ENCODE measurements around the gene ZDHHC11. TPM values are rescaled to one million over a fixed set of nuclear protein-coding genes. Genes with fewer than 3 reads are reported as not detected.
"Not testable (repeated sequence)": the region's sequence is repeated elsewhere in the genome, so short reads cannot be mapped to it uniquely, and the experiment has no call there.

The ZDHHC11 gene
- total and polyA plus RNA-seq, 12 donors: 0.57 to 8.6 (median 2.9) TPM; not detected in 2

DNA sequence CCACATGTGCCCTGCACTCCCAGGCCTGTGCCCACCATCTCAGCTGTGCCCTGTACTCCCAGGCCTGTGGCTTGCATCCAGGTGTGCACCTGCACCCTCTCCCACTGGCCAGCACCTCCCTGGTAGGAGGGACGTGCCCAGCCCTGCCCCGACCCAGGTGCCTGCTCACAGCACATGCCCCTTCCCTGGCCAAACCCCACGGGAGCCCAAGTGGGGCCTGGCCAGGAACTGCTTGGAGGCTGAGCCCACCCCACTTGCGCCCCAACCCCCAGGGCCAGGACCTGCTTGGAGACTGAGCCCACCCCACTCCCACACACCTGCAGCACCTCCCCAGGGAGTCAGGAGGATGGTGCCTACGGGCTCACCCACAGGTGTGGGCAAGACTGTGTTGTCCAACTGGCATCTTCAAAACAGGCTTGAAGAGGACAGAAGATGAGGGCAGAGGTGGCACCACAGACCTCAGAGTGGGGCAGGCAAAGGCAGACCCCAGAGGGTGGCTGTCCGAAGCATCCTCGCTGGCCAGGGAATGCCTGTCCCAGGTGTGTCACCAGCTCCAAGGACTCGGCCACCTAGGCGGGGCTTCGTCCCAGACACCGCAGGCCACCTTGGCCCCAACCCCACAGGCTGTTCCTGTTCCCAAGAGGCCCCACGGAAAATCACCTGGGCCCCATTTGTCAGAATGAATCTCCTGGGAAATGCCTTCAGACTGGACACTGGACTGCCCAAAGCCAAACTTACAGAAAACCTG, 77.1 kb downstream of the ZDHHC11 start:
- no peak for TF ChIP-seq POLR2A (IDR thresholded peaks at IDR 0.05)
- TF ChIP-seq CTCF (IDR thresholded peaks at IDR 0.05): no peak
- no peak overlapping the region for H3K4me3 ChIP-seq
- H3K27me3 ChIP-seq: peaks cover 4% of the 10 kb centered on the region
- H3K27ac ChIP-seq: no peak overlapping the region
- no peaks in the 10 kb centered on the region for H3K4me1 ChIP-seq (replicated peaks in 1 of 2)
- 82 to 92% (median 88%) methylated on average over 3 to 12 of the region's 12 CpGs for WGBS, 4 donors
- peak in 1 of 7 donors; percentile 15 for DNase-seq
- intact Hi-C loops (cut with DNase I): loop anchor here in 1 of 2 donors (10.0 kb wide), 1 partner anchor 89 kb away; no protein-coding TSS in a partner anchor
- H3K9me3 ChIP-seq (replicated peaks in 1 of 3): no peaks in the 10 kb centered on the region
- no peaks in the 10 kb centered on the region for H3K36me3 ChIP-seq (replicated peaks in 1 of 2)

GRCh38 chr5:772931-773330, 77.9 kb downstream of the ZDHHC11 start:
- not testable (repeated sequence) for H3K27ac ChIP-seq; H3K4me3 ChIP-seq; H3K4me1 ChIP-seq (replicated peaks in 1 of 2); H3K27me3 ChIP-seq; H3K36me3 ChIP-seq (replicated peaks in 1 of 2); H3K9me3 ChIP-seq (replicated peaks in 1 of 3)
- intact Hi-C loops (cut with DNase I): loop anchor here in 1 of 2 donors (10.0 kb wide), 1 partner anchor 88 kb away; no protein-coding TSS in a partner anchor
- 85 to 91% (median 88%) methylated on average over 13 of the region's 13 CpGs for WGBS, 4 donors
- DNase-seq: peak in 1 of 7 donors; percentile 35

DNA sequence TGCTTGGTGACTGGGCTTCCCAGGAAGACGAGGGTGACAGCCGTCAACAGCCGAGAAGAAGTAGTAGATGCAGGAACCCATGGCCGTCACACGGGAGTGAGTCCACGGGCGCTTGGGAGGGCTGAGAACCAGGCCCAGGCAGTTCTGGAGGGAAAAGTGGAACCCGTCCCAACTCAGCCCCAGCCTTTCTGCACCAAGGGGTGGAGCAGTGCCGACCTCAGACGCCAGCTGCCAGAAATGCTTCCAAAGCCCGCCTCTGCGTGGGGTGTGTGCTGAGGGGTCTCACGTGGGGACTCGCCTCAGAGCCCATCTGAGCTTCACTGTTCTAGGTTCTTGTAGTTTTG, 78.3 kb downstream of the ZDHHC11 start:
- not testable (repeated sequence) for DNase-seq; H3K36me3 ChIP-seq (replicated peaks in 1 of 2); H3K27me3 ChIP-seq; H3K27ac ChIP-seq; H3K4me1 ChIP-seq (replicated peaks in 1 of 2); H3K9me3 ChIP-seq (replicated peaks in 1 of 3); H3K4me3 ChIP-seq
- intact Hi-C loops (cut with DNase I): loop anchor here in 1 of 2 donors (10.0 kb wide), 1 partner anchor 88 kb away; no protein-coding TSS in a partner anchor
- 65 to 93% (median 76%) methylated on average over 2 to 7 of the region's 14 CpGs for WGBS, 4 donors

- not testable (repeated sequence) for DNase-seq; H3K4me1 ChIP-seq (replicated peaks in 1 of 2); H3K9me3 ChIP-seq (replicated peaks in 1 of 3); H3K27me3 ChIP-seq; H3K27ac ChIP-seq; H3K36me3 ChIP-seq (replicated peaks in 1 of 2); H3K4me3 ChIP-seq
- 55 to 94% (median 60%) methylated on average over 4 to 16 of the region's 31 CpGs for WGBS, 4 donors
- intact Hi-C loops (cut with DNase I): loop anchor here in 1 of 2 donors (10.0 kb wide), 1 partner anchor 87 kb away; no protein-coding TSS in a partner anchor
These were observed 78.8 kb downstream of the ZDHHC11 start for GRCh38 chr5:771841-772546.

- not testable (repeated sequence) for DNase-seq; H3K9me3 ChIP-seq (replicated peaks in 1 of 3); H3K27ac ChIP-seq; H3K27me3 ChIP-seq; H3K36me3 ChIP-seq (replicated peaks in 1 of 2); H3K4me1 ChIP-seq (replicated peaks in 1 of 2); H3K4me3 ChIP-seq
- intact Hi-C loops (cut with DNase I): loop anchor here in 1 of 2 donors (10.0 kb wide), 1 partner anchor 86 kb away; no protein-coding TSS in a partner anchor
- 80 to 87% (median 82%) methylated on average over 10 to 18 of the region's 19 CpGs for WGBS, 4 donors
These were observed 79.6 kb downstream of the ZDHHC11 start for GRCh38 chr5:771087-771781.

DNA sequence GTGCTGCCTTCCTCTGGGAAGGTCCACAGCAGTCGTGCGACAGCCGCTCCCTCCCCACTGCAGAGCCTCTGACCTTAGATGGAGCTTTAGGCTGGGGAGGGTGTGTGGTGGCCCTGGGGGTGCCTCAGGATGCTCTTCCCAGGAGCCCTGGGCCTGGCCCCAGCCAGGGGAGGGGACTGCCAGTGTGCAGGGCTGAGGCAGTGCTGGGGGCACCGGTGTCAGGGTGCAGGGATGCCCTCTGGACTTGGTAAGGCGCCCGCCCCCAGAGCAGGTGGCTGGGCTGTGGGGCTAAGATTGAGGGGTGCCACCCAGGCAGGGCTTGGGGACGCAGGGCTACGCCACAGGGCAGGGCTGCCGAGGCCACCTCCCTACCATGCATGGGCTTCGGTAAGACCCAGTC, 80.2 kb downstream of the ZDHHC11 start:
- H3K4me1 ChIP-seq (replicated peaks in 1 of 2); H3K27me3 ChIP-seq; H3K9me3 ChIP-seq (replicated peaks in 1 of 3); H3K27ac ChIP-seq; H3K36me3 ChIP-seq (replicated peaks in 1 of 2); H3K4me3 ChIP-seq: not testable (repeated sequence)
- 93 to 96% (median 93%) methylated on average over 3 to 9 of the region's 10 CpGs; no CpG with 5 or more reads in 1 of the 4 donors for WGBS, 4 donors
- intact Hi-C loops (cut with DNase I): loop anchor here in 1 of 2 donors (10.0 kb wide), 1 partner anchor 86 kb away; no protein-coding TSS in a partner anchor
- peak in 1 of 7 donors; percentile 40 for DNase-seq

DNA sequence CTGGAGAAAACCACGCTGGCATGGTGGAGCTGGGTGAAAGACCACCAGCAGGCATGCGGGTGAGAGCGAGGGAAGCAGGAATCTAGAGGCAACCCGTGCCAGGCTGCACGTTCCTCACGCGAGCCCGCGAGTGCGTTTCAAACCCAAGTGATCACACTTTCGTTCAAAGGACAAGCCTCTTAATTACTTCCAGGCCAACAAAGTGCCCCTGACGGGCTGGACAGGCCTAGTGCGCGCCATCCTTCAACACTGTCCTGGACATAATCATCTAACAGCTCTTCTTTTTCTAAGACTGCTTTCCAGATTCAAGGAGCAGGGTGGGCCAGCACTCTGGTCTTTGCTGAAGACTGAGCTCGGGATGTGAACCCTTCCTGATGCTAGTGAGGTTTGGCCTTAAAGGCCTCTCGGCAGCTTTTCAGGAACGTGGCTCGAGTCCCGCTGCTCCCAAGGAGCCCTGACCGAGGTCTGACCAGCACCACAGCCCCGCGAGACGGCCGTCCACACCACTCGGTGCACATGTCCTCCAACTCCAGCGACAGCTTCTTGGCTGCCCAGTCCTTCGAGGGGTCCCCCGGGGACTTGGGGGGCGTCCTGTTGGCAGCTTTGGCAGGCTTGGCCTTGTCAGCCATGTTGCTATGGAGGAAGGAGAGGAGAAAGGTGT, 81.2 kb downstream of the ZDHHC11 start:
- not testable (repeated sequence) for H3K27ac ChIP-seq; H3K27me3 ChIP-seq; H3K4me3 ChIP-seq; H3K4me1 ChIP-seq (replicated peaks in 1 of 2); H3K36me3 ChIP-seq (replicated peaks in 1 of 2); H3K9me3 ChIP-seq (replicated peaks in 1 of 3)
- WGBS, 4 donors: 85 to 93% (median 91%) methylated on average over 24 to 29 of the region's 29 CpGs
- DNase-seq: peak in 2 of 7 donors; percentile 11 to 45
- intact Hi-C loops (cut with DNase I): loop anchor here in 1 of 2 donors (10.0 kb wide), 1 partner anchor 85 kb away; no protein-coding TSS in a partner anchor
